GM12878 (cell line): Measurements from ENCODE around the gene CYB5R2. TPM values are rescaled to one million over a fixed set of nuclear protein-coding genes. Genes with fewer than 3 reads are reported as not detected.

ENCODE experiments used
- ATAC-seq: fragments of 200-7000 bp; cut with Tn5 transposase; 3 replicates; pipeline ENCODE4 v1.9.1; 2020; ENCODE audit warnings: mild to moderate bottlenecking, moderate library complexity
- BruUV-seq: library from RNA; stranded (reverse); fragments of 400-500 nt; replicated peaks from 2 replicates; lab custom pipeline; 2021; lab: Mats Ljungman, UMichigan
- CTCF ChIA-PET: fragments of 300-600 bp; sonication (Branson Sonifier 250); formaldehyde crosslinking; extraction: SDS; loops from one replicate; lab custom pipeline; 2021; ENCODE audit warnings: inconsistent platforms; lab: Yijun Ruan, JAX
- POLR2A ChIA-PET: fragments of 350-600 bp; formaldehyde crosslinking; extraction: SDS; loops from one replicate; lab custom pipeline; 2021; ENCODE audit warnings: inconsistent platforms; lab: Charles Lee
- RAD21 ChIA-PET: fragments of 300-600 bp; sonication (Branson Sonifier 250); formaldehyde crosslinking; loops from one replicate; lab custom pipeline; 2023; ENCODE audit warnings: antibody characterized with exemption; ENCODE audit not compliant: unreplicated experiment; lab: Charles Lee
- SMC1A ChIA-PET: fragments of 300-600 bp; sonication (Branson Sonifier 250); formaldehyde crosslinking; loops from one replicate; lab custom pipeline; 2023; ENCODE audit not compliant: unreplicated experiment, uncharacterized antibody; lab: Charles Lee
- DNase-seq: peaks from one replicate; pipeline ENCODE4 v3.0.0-alpha.2; 2011; ENCODE audit warnings: low read depth, low spot score
- FAIRE-seq: peaks from 3 replicates; lab custom pipeline; 2011; peaks lifted over from hg19 to GRCh38; lab: Jason Lieb, UNC
- H2AFZ ChIP-seq: 2 replicates; pipeline ENCODE4 v1.6.0; 2011; ENCODE audit warnings: low read depth, low read length, control low read depth; ENCODE audit not compliant: control insufficient read depth
- H3K27ac ChIP-seq: 2 replicates; pipeline ENCODE4 v1.5.1; 2011; ENCODE audit warnings: control low read depth; ENCODE audit not compliant: control insufficient read depth, insufficient read depth
- H3K27me3 ChIP-seq, 2 experiments: replicated peaks in 1 of 2; 2 replicates each; pipeline versions ENCODE4 v1.6.0 to v1.6.1; 2011; ENCODE audit warnings: low read length in 1 of 2; ENCODE audit not compliant: control insufficient read depth in 2 of 2, insufficient read depth in 2 of 2
- H3K36me3 ChIP-seq, 2 experiments: 2 replicates each; pipeline ENCODE4 v1.5.1; 2011; ENCODE audit warnings: low read length in 1 of 2; ENCODE audit not compliant: control insufficient read depth in 2 of 2, insufficient read depth in 2 of 2
- H3K4me1 ChIP-seq: 2 replicates; pipeline ENCODE4 v1.6.1; 2011; ENCODE audit warnings: mild to moderate bottlenecking, low read length, moderate library complexity, mixed read lengths; ENCODE audit not compliant: control insufficient read depth, insufficient read depth
- H3K4me2 ChIP-seq: 2 replicates; pipeline ENCODE4 v1.6.0; 2011; ENCODE audit warnings: control low read depth; ENCODE audit not compliant: control insufficient read depth, insufficient read depth
- H3K4me3 ChIP-seq: fragments of 200-600 bp; sonication (generic); 2 replicates; pipeline ENCODE4 v1.5.1; 2016
- H3K79me2 ChIP-seq: 2 replicates; pipeline ENCODE4 v1.6.0; 2011; ENCODE audit warnings: low read length; ENCODE audit not compliant: control insufficient read depth, insufficient read depth
- H3K9ac ChIP-seq: 2 replicates; pipeline ENCODE4 v1.8.0; 2011; ENCODE audit warnings: low read length, control low read depth, mixed read lengths; ENCODE audit not compliant: control insufficient read depth, insufficient read depth
- H3K9me3 ChIP-seq: replicated peaks from 3 replicates; pipeline ENCODE4 v1.5.1; 2011; ENCODE audit warnings: mild to moderate bottlenecking, low read length; ENCODE audit not compliant: control insufficient read depth, insufficient read depth
- H4K20me1 ChIP-seq: 2 replicates; pipeline ENCODE4 v1.6.0; 2011; ENCODE audit not compliant: control insufficient read depth, insufficient read depth
- FOXK2 ChIP-seq: fragments of 450-650 bp; IDR thresholded peaks from 2 replicates; pipeline ENCODE4 v1.6.1; 2017; ENCODE audit warnings: mild to moderate bottlenecking, moderate library complexity
- FOXM1 ChIP-seq: IDR thresholded peaks from 2 replicates; pipeline ENCODE4 v1.6.1; 2012; ENCODE audit warnings: low read depth, mild to moderate bottlenecking, inconsistent platforms, low read length, moderate library complexity
- NFIC ChIP-seq: IDR thresholded peaks from 2 replicates; pipeline ENCODE4 v1.6.1; 2012; ENCODE audit warnings: low read depth, mild to moderate bottlenecking, inconsistent platforms, low read length, moderate library complexity
- NR2F1 ChIP-seq: fragments of 450-650 bp; conservative IDR thresholded peaks from 2 replicates; pipeline ENCODE4 v1.6.1; 2017; ENCODE audit warnings: mild to moderate bottlenecking
- RUNX3 ChIP-seq: IDR thresholded peaks from 2 replicates; pipeline ENCODE4 v1.6.1; 2012; ENCODE audit warnings: low read length, inconsistent platforms
- SMAD5 ChIP-seq: IDR thresholded peaks from 2 replicates; pipeline ENCODE4 v1.6.1; 2016; ENCODE audit warnings: antibody characterized with exemption, low read depth
- TBL1XR1 ChIP-seq: IDR thresholded peaks from 2 replicates; pipeline ENCODE4 v1.6.1; 2012; ENCODE audit warnings: low read depth, low read length, improper control_type of control experiment
- USF2 ChIP-seq: IDR thresholded peaks from 2 replicates; pipeline ENCODE4 v1.6.1; 2011; ENCODE audit warnings: low read depth, low read length, improper control_type of control experiment, borderline replicate concordance
- WRNIP1 ChIP-seq: IDR thresholded peaks from 2 replicates; pipeline ENCODE4 v1.6.1; 2011; ENCODE audit warnings: low read depth, low read length, improper control_type of control experiment, borderline replicate concordance
- ZBED1 ChIP-seq: IDR thresholded peaks from 2 replicates; pipeline ENCODE4 v1.6.1; 2016; ENCODE audit warnings: borderline replicate concordance
- ZNF217 ChIP-seq: fragments of 450-650 bp; IDR thresholded peaks from 2 replicates; pipeline ENCODE4 v1.6.1; 2017; ENCODE audit warnings: antibody characterized with exemption, mild to moderate bottlenecking
- WGBS: methylation state at CpG from one replicate; pipeline ENCODE4 v1.1.6; 2016; ENCODE audit warnings: low lambda C conversion rate; ENCODE audit not compliant: insufficient replicate concordance, insufficient coverage; ENCODE audit errors: missing lambda C conversion rate; 5-methylcytosine and 5-hydroxymethylcytosine counted together
- in situ Hi-C: fragments of 300-500 bp; cut with MboI; formaldehyde crosslinking; loops from 9 replicates; pipeline ENCODE4 v1.14.3; 2018; ENCODE audit warnings: mixed read lengths
- intact Hi-C: fragments of 100-400 bp; cut with micrococcal nuclease; formaldehyde crosslinking; loops from one replicate; pipeline ENCODE4 v1.14.2; 2022; ENCODE audit not compliant: unreplicated experiment
- polyA plus RNA-seq, 11 experiments: library from polyadenylated mRNA; depleted of rRNA in 4 of 11; unstranded in 6 of 11; stranded (reverse) in 5 of 11; fragments of >200 nt; fragmentation: Nextera tagmentation in 4 of 11; fragmentation: Illumina TruSeq in 1 of 11; extraction: Ambion mirVana in 4 of 11; extraction: Trizol in 1 of 11; gene quantifications; 1 replicate in 1 of 11; 2 replicates in 10 of 11; pipeline versions ENCODE4 v1.2.1 to v1.2.3, GENCODE V29; 2011 to 2016; ENCODE audit warnings: inconsistent platforms in 2 of 11, missing spikeins in 2 of 11, low read depth in 1 of 11
- total RNA-seq, 4 experiments: library from RNA; depleted of rRNA in 3 of 4; stranded (reverse); fragments of >200 nt in 3 of 4; fragmentation: Illumina TruSeq in 1 of 4; extraction: Trizol in 1 of 4; gene quantifications; 2 replicates each; pipeline versions ENCODE4 v1.2.1 to v1.2.3, GENCODE V29; 2013 to 2021
- TF ChIP-seq, protein P1 (sequence below): fragments of 450-650 bp; IDR thresholded peaks from 2 replicates; pipeline ENCODE4 v1.6.1; 2016; ENCODE audit warnings: mild to moderate bottlenecking
- TF ChIP-seq, protein P2 (sequence below): fragments of 450-650 bp; formaldehyde crosslinking; IDR thresholded peaks from 2 replicates; pipeline ENCODE4 v1.4.0; 2020; ENCODE audit warnings: mild to moderate bottlenecking, moderate library complexity

The CYB5R2 gene
- total and polyA plus RNA-seq, 10 of the 15 experiments (the other 5 are each of a cell fraction or from before 2014, with no cell fraction given): 21.0 to 111 (median 70.4) TPM

GRCh38 chr11:7635137-7635536 lies 38.2 kb downstream of the CYB5R2 start (continued):
- no peak for TF ChIP-seq TBL1XR1
- TF ChIP-seq ZNF217: no peak
- TF ChIP-seq, protein P1, sequence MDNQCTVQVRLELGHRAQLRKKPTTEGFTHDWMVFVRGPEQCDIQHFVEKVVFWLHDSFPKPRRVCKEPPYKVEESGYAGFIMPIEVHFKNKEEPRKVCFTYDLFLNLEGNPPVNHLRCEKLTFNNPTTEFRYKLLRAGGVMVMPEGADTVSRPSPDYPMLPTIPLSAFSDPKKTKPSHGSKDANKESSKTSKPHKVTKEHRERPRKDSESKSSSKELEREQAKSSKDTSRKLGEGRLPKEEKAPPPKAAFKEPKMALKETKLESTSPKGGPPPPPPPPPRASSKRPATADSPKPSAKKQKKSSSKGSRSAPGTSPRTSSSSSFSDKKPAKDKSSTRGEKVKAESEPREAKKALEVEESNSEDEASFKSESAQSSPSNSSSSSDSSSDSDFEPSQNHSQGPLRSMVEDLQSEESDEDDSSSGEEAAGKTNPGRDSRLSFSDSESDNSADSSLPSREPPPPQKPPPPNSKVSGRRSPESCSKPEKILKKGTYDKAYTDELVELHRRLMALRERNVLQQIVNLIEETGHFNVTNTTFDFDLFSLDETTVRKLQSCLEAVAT: no peak
- no peak for TF ChIP-seq RUNX3
- no peak for TF ChIP-seq SMAD5
- TF ChIP-seq, protein P2, sequence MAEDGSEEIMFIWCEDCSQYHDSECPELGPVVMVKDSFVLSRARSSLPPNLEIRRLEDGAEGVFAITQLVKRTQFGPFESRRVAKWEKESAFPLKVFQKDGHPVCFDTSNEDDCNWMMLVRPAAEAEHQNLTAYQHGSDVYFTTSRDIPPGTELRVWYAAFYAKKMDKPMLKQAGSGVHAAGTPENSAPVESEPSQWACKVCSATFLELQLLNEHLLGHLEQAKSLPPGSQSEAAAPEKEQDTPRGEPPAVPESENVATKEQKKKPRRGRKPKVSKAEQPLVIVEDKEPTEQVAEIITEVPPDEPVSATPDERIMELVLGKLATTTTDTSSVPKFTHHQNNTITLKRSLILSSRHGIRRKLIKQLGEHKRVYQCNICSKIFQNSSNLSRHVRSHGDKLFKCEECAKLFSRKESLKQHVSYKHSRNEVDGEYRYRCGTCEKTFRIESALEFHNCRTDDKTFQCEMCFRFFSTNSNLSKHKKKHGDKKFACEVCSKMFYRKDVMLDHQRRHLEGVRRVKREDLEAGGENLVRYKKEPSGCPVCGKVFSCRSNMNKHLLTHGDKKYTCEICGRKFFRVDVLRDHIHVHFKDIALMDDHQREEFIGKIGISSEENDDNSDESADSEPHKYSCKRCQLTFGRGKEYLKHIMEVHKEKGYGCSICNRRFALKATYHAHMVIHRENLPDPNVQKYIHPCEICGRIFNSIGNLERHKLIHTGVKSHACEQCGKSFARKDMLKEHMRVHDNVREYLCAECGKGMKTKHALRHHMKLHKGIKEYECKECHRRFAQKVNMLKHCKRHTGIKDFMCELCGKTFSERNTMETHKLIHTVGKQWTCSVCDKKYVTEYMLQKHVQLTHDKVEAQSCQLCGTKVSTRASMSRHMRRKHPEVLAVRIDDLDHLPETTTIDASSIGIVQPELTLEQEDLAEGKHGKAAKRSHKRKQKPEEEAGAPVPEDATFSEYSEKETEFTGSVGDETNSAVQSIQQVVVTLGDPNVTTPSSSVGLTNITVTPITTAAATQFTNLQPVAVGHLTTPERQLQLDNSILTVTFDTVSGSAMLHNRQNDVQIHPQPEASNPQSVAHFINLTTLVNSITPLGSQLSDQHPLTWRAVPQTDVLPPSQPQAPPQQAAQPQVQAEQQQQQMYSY (CRISPR knock-in tag): no peak
- TF ChIP-seq FOXK2: no peak
- TF ChIP-seq WRNIP1: no peak

- Histone ChIP-seq H3K79me2 (no peaks in the 10 kb centered on the region), H3K4me3 (no peak overlapping the region), H3K9ac (no peak overlapping the region), H3K4me2 (no peak overlapping the region), H2AFZ (no peak overlapping the region), H3K36me3 (peaks cover 15 to 47% of the 10 kb centered on the region in 2 experiments), H4K20me1 (no peaks in the 10 kb centered on the region; the same call in 1 of the 2 replicates), H3K4me1 (no peaks in the 10 kb centered on the region), H3K27me3 (no peaks in the 10 kb centered on the region), H3K9me3 (no peaks in the 10 kb centered on the region), H3K27ac (no peak overlapping the region)
- POLR2A ChIA-PET: interaction anchor here (0.7 kb wide), 1 partner anchor 8 kb away, joined by 3 read pairs; no protein-coding TSS in a partner anchor
- intact Hi-C loops (no loop called here), in situ Hi-C loops (no loop called here)
- CTCF ChIA-PET: interaction anchor here (0.6 to 1.0 kb wide), 3 partner anchors 11 to 119 kb away, joined by 3 read pairs; partner anchors contain the start of gene PPFIBP2
- WGBS: 100% methylated on average over 2 of the region's 2 CpGs
- no peak for DNase-seq
- no TSS peak for BruUV-seq
- ATAC-seq: no peak
- SMC1A ChIA-PET: interaction anchor here (1.6 kb wide), 1 partner anchor 11 kb away, joined by 4 read pairs; no protein-coding TSS in a partner anchor
- TF ChIP-seq USF2 (no peak), FOXM1 (no peak), ZBED1 (no peak), NFIC (no peak), NR2F1 (no peak)
- FAIRE-seq: no peak
- RAD21 ChIA-PET: no interaction called here
These were observed 41.1 kb downstream of the CYB5R2 start for GRCh38 chr11:7632211-7632610.
